ENCODE data around the gene ACTR3.

DNA sequence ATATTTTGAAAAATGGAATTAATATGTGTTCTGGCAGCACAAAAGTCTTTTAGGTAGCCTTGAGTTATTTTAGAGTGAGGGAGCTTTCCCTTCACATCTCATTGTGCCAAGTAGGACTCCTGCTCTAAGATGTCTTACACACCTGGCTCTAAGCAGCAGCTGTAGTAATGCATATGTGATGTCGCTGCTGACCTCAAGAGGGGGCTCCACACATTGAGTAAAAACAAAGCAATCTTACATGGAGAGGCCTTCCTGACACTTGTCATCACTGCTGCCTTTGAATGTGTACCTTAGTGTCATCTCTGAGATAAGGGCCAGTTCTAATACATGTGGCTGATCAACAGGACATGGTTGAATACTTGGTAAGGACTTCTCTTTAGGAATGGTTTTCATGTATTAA, 75.8 kb downstream of the ACTR3 start:
- TF ChIP-seq CTCF (IDR thresholded peaks at IDR 0.05; ENCODE audit: low read depth, low read length, missing input control) (peak; percentile 28), ZBTB33 (IDR thresholded peaks at IDR 0.05) (no peak), JUND (IDR thresholded peaks at IDR 0.05) (no peak), MAX (IDR thresholded peaks at IDR 0.05) (no peak), REST (IDR thresholded peaks at IDR 0.05) (no peak)
- TF ChIP-seq, protein P1, sequence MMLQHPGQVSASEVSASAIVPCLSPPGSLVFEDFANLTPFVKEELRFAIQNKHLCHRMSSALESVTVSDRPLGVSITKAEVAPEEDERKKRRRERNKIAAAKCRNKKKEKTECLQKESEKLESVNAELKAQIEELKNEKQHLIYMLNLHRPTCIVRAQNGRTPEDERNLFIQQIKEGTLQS (IDR thresholded peaks at IDR 0.05) = no peak

Measured in liver (tissue), 3 donors.